NCI-H460 (cell line): ENCODE results near the gene ACSL5. TPM values are rescaled to one million over a fixed set of nuclear protein-coding genes. Genes with fewer than 3 reads are reported as not detected.
"Not testable (repeated sequence)": the region's sequence is repeated elsewhere in the genome, so short reads cannot be mapped to it uniquely, and the experiment has no call there.

Experiments used
- DNase-seq: peaks from one replicate; pipeline ENCODE4 v3.0.0-alpha.2; 2016; ENCODE audit warnings: low read depth; ENCODE audit errors: extremely low read depth
- total RNA-seq: library from RNA; depleted of rRNA; stranded (reverse); fragments of >200 nt; shearing (Covaris generic); gene quantifications from 2 replicates; pipeline ENCODE4 v1.2.3, GENCODE V29; 2014

ACSL5 gene
- total RNA-seq, 1 experiment from 2014 or later, result not detected

GRCh38 chr10:112348759-112349158, 25.2 kb upstream of the ACSL5 start:
- DNase-seq, result no peak

DNA sequence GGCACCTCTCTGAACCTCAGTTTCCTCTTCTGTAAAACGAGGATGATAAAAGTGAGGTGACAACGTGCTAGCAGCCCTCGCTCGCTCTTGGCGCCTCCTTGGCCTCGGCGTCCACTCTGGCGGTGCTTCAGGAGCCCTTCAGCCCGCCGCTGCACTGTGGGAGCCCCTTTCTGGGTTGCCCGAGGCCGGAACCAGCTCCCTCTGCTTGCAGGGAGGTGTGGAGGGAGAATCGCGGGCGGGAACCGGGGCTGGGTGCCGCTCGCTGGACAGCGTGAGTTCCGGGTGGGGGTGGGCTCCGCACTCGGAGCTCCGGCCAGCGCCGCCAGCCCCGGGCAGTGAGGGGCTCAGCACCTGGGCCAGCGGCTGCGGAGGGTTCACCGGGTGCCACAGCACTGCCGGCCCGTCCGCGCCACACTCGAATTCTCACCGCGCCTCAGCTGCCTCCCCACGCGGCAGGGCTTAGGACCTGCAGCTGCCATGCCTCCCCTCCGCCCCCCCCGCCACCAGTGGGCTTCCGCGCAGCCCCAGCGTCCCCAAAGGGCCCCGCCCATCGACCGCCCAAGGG, 24.3 kb upstream of the ACSL5 start:
- no peak for DNase-seq

GRCh38 chr10:112351146-112351545, 22.8 kb upstream of the ACSL5 start:
- no peak for DNase-seq

GRCh38 chr10:112352044-112352443, 21.9 kb upstream of the ACSL5 start:
- DNase-seq, result no peak

DNA sequence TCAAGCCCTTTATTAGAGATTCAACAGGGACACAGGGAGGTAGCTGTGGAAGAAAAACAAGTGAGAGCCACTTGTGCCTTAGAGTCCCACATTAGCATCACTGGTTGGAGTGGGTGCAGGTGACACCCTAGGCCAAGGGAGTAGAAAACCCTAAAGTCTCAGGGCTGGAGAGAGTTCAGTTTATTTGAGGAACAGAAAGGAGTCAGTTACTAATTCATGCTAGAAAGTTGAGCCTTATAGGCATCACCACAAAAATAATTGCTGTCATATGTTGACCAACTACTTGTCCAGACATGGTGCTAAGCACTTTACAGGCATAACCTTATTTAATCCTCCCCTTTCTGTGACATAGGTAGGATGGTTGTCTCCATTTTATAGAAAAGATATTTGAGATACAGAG, 20.9 kb upstream of the ACSL5 start:
- DNase-seq, result no peak

DNA sequence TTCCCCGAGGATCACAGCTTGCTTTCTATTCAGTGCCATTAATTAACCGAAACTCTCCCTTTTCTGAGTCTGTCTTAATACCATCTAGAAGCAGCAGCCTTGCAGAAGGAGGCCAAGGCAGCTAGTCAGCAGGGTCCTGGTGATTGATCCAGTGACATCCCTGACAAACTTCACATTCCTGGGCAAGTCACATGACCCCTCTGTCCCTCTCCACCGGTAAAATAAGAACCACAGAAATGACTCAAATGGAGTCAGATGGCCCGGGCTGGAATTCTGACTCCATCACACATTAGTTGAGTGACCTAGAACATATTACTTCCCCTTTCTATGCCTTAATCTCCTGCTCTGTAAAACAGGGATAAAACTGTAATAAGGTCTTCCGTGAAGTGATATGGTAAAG, 17.2 kb upstream of the ACSL5 start:
- no peak for DNase-seq

- no peak for DNase-seq
Measured at GRCh38 chr10:112359606-112360307, 14.2 kb upstream of the ACSL5 start.

GRCh38 chr10:112360308-112361270, 13.3 kb upstream of the ACSL5 start:
- no peak for DNase-seq

DNA sequence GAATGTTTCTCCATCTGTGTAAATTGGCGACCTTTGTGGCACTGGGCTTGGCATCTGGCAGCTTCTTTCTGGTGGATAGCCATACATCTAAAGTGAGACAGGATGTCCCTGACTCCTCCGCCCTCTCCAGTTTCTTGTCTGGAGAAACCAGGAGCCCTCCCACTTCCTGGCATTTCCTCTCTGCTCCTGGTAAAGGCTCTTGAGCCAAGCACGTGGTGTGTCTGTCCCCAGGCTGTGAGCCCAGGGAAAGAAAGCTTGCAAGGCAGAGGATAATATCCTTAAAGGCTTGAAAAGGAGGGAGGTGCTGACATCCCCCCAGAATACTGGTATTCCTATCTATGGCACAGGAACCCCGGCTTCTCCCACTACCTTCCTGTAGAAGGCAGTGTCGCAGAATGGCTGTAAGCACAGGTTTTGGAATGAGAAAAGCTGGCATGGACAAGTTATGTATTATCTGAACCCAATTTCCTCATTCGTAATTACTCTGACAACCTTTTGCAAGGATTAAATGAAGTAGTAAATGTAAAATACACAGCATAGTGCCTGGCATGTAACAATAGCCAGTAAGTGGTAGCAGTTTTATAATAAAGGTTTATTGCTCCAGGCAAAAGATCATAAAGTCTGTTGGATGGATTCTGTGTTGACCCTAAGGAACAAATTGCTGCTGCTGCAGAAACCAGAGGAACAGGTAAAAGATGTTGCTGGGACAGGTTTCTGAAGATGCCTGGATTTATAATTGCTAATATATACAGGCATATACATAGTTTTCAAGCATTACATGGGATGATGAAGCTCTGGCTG, 11.8 kb upstream of the ACSL5 start:
- no peak for DNase-seq

DNA sequence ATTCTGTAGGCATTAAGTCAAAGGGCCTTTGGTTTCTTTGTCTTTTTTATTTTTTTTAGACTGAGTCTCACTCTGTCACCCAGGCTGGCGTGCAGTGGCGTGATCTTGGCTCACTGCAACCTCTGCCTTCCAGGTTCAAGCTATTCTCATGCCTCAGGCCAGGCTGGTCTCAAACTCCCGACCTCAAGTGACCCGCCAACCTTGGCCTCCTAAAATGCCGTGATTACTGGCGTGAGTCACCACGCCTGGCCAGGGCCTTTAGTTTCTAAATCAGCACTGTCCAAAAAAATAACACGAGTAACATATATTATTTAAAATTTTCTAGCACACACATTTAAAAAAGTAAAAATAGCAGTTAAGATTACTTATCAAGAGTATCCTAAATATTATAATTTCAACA, 11.1 kb upstream of the ACSL5 start:
- no peak for DNase-seq

DNA sequence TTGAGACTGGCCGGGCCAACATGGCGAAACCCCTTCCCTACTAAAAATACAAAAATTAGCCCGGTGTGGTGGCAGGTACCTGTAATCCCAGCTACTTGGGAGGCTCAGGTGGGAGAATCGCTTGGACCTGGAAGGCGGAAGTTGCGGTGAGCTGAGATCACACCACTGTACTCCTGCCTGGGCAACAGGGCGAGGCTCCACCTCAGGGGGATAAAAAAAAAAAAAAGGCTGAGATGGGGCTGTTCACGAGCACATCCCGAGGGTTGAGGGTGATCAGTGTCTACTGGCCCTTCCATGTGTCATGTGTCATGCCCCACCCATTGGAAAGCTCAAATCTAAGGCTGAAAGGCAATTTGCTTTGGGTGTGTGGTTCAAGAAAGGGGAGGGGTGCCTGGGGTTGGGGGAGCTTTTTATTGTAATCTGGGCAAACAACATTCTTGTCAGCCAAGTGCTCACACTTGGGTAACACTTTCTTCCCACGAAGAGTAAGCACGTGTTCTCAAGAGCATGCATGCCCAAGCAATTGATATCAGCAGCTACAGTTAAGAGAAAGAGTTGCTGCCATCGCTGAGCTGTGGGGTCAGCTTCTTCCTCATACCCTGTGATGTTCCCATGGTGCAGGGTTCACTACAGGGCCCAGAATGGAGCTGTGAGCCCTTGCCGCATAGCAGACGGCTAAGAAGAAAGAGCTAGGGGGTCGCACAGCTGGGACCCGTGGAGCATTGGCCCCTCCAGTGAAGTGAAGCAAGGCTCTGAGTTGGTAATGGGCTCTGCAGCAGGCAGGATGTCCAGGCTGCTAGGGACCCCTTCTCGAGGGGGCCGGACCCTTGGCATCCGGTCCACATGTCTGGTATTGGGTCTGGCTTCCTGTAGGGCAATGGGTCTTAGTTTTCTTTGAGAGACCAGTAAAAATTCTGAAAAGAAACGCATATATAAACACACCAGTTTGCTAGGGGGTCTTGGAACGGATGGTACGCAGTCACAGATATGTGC, 9.9 kb upstream of the ACSL5 start:
- DNase-seq, result no peak

DNA sequence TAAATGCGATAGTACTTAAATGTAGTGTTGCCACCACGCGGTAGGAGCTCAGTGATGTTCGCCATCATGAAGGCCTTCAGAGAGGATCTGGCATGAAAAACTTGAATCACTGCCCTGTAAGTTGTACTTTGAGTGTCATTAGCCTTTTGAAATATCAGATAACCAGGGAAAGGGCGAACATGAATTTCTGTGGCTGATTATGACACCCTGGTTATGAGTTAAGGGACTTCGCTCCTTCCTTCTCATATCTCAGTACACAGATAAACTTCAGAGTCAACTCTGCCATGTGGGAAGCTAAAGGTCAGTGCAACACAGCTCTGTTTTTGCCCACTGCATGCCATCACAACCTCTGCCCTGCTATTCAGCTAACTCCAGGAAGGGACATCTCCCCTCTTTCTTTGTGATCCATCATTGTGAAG, 8.9 kb upstream of the ACSL5 start:
- no peak for DNase-seq

GRCh38 chr10:112365451-112365850, 8.5 kb upstream of the ACSL5 start:
- DNase-seq, result no peak

GRCh38 chr10:112366992-112367391, 6.9 kb upstream of the ACSL5 start:
- DNase-seq, result no peak

DNA sequence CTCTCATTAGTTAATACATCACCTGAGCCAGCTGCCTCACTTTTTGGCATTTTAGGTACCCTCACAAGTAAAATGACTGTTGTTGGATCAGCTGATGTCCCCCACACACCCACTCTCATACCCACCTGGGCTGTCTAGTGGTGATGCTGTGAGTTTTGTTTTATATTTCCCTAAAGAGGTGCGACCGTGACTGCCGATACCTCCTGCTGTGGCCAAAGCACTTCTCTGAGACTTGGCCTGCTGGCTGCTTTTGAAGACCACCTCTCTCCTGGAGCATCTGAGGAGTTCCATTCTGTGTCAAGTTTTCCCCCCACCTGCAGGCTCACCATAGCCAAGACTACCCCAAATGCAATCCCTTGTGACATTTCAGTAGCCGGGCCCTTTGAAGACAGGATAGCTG, 6.4 kb upstream of the ACSL5 start:
- DNase-seq, result no peak

DNA sequence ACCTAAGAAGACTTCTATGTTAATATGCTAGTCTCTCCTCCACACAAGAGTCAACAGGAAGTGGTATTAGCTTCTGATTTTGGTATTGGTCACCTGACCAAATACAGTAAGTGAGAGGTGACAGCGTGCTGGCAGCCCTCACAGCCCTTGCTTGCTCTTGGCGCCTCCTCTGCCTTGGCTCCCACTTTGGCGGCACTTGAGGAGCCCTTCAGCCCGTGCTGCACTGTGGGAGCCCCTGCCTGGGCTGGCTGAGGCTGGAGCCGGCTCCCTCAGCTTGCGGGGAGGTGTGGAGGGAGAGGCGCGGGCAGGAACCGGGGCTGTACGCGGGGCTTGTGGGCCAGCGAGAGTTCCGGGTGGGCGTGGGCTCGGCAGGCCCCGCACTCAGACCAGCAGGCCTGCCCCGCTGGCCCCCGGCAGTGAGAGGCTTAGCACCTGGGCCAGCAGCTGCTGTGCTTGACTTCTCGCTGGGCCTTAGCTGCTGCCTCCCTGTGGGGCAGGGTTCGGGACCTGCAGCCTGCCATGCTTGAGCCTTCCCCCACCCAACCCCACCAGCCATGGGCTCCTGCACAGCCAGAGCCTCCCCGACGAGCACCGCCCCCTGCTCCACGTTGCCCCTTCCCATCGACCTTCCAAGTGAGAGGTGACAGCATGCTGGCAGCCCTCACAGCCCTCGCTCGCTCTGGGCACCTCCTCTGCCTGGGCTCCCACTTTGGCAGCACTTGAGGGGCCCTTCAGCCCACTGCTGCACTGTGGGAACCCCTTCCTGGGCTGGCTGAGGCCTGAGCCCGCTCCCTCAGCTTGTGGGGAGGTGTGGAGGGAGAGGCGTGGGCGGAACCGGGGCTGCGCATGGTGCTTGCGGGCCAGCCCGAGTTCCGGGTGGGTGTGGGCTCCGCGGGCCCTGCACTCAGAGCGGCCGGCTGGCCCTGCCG, 4.2 kb upstream of the ACSL5 start:
- no peak for DNase-seq

GRCh38 chr10:112370424-112370819, 3.5 kb upstream of the ACSL5 start:
- no peak for DNase-seq

DNA sequence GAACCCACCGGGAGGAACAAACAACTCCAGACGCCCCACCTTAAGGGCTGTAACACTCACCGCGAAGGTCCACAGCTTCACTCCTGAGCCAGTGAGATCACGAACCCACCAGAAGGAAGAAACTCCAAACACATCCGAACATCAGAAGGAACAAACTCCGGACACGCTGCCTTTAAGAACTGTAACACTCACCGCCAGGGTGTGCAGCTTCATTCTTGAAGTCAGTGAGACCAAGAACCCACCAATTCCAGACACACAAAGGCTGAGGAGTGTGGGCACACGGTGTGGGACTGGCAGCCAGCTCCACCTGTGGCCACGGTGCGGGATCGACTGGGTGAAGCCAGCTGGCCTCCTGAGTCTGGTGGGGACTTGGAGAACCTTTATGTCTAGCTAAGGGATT, 2.6 kb upstream of the ACSL5 start:
- DNase-seq, result not testable (repeated sequence)
